SK-N-SH (cell line): ENCODE measurements around the gene SAMD4B. TPM values are rescaled to one million over a fixed set of nuclear protein-coding genes. Genes with fewer than 3 reads are reported as not detected.

Experiments used
- CTCF ChIA-PET: fragments of 300-600, 350-600 bp; formaldehyde crosslinking; extraction: SDS; loops from one replicate; lab custom pipeline; 2021; lab: Yijun Ruan, JAX
- POLR2A ChIA-PET: fragments of 350-600 bp; sonication (Branson Sonifier 250); formaldehyde crosslinking; extraction: SDS; loops from one replicate; lab custom pipeline; 2020; ENCODE audit warnings: antibody characterized with exemption, inconsistent platforms; lab: Yijun Ruan, JAX
- DNase-seq: peaks from one replicate; pipeline ENCODE4 v3.0.0; 2012
- H2AFZ ChIP-seq: fragments of 200-600 bp; sonication (generic); 2 replicates; pipeline ENCODE4 v1.8.1; 2016; ENCODE audit warnings: antibody characterized with exemption, mild to moderate bottlenecking, low read depth
- H3F3A ChIP-seq: fragments of 200-600 bp; sonication (generic); replicated peaks from 2 replicates; pipeline ENCODE3; 2016; ENCODE audit warnings: antibody characterized with exemption, mild to moderate bottlenecking; ENCODE audit not compliant: insufficient read depth
- H3K27ac ChIP-seq, 2 experiments: fragments of 200-500 bp in 1 of 2; fragments of 200-600 bp in 1 of 2; sonication (Bioruptor generic) in 1 of 2; sonication (generic), shearing (Covaris generic) in 1 of 2; 2 replicates each; pipeline versions ENCODE4 v1.5.1 to v1.6.1; 2014 to 2016; ENCODE audit warnings: low read depth in 2 of 2, inconsistent platforms in 1 of 2, low read length in 1 of 2, mild to moderate bottlenecking in 1 of 2, mixed read lengths in 1 of 2
- H3K27me3 ChIP-seq: fragments of 200-600 bp; sonication (generic), shearing (Covaris generic); 2 replicates; pipeline ENCODE4 v1.6.1; 2016; ENCODE audit warnings: mixed run types; ENCODE audit not compliant: insufficient read depth
- H3K36me3 ChIP-seq, 2 experiments: fragments of 200-500 bp in 1 of 2; fragments of 200-600 bp in 1 of 2; sonication (Bioruptor generic) in 1 of 2; sonication (generic) in 1 of 2; replicated peaks in 1 of 2; 2 replicates each; pipeline versions ENCODE3 to v1.5.1; 2014 to 2016; ENCODE audit warnings: low read length in 1 of 2, mild to moderate bottlenecking in 1 of 2; ENCODE audit not compliant: insufficient read depth in 2 of 2, control insufficient read depth in 1 of 2
- H3K4me1 ChIP-seq, 2 experiments: fragments of 200-500 bp in 1 of 2; fragments of 200-600 bp in 1 of 2; sonication (Bioruptor generic) in 1 of 2; sonication (generic), shearing (Covaris generic) in 1 of 2; 2 replicates each; pipeline versions ENCODE4 v1.5.1 to v1.6.1; 2014 to 2016; ENCODE audit warnings: low read depth in 1 of 2, low read length in 1 of 2, mixed run types in 1 of 2; ENCODE audit not compliant: insufficient read depth in 2 of 2, control insufficient read depth in 1 of 2
- H3K4me2 ChIP-seq: fragments of 200-600 bp; sonication (generic), shearing (Covaris generic); 2 replicates; pipeline ENCODE4 v1.6.1; 2017; ENCODE audit warnings: mixed run types
- H3K4me3 ChIP-seq, 2 experiments: fragments of 200-500 bp in 1 of 2; fragments of 200-600 bp in 1 of 2; sonication (Bioruptor generic) in 1 of 2; sonication (generic), shearing (Covaris generic) in 1 of 2; 2 replicates each; pipeline versions ENCODE4 v1.5.1 to v1.8.1; 2014 to 2016; ENCODE audit warnings: low read depth in 2 of 2, inconsistent platforms in 1 of 2, low read length in 1 of 2, mild to moderate bottlenecking in 1 of 2, mixed read lengths in 1 of 2, moderate library complexity in 1 of 2
- H3K79me2 ChIP-seq: fragments of 200-600 bp; sonication (generic); 2 replicates; pipeline ENCODE4 v1.8.1; 2017; ENCODE audit warnings: mild to moderate bottlenecking; ENCODE audit not compliant: insufficient read depth
- H3K9ac ChIP-seq: fragments of 200-600 bp; sonication (generic); 2 replicates; pipeline ENCODE4 v1.6.1; 2017; ENCODE audit warnings: mixed run types
- H3K9me2 ChIP-seq: fragments of 200-600 bp; sonication (generic); 2 replicates; pipeline ENCODE4 v1.6.1; 2017; ENCODE audit warnings: mixed run types
- H3K9me3 ChIP-seq: fragments of 200-600 bp; sonication (generic); 2 replicates; pipeline ENCODE4 v1.6.1; 2017; ENCODE audit warnings: mixed run types, mild to moderate bottlenecking, moderate library complexity
- H4K20me1 ChIP-seq: fragments of 200-600 bp; sonication (generic); 2 replicates; pipeline ENCODE4 v1.6.1; 2017; ENCODE audit warnings: mild to moderate bottlenecking, mixed run types; ENCODE audit not compliant: insufficient read depth
- JUND ChIP-seq: IDR thresholded peaks from 2 replicates; pipeline ENCODE4 v1.4.0; 2012
- SIN3A ChIP-seq: IDR thresholded peaks from 2 replicates; pipeline ENCODE4 v1.6.1; 2012; ENCODE audit warnings: low read depth, mild to moderate bottlenecking, low read length, moderate library complexity, borderline replicate concordance
- SMC3 ChIP-seq: IDR thresholded peaks from 2 replicates; pipeline ENCODE4 v1.6.1; 2012; ENCODE audit warnings: low read depth, low read length, improper control_type of control experiment
- TCF12 ChIP-seq: IDR thresholded peaks from 2 replicates; pipeline ENCODE4 v1.4.0; 2012
- WGBS: methylation state at CpG from one replicate; pipeline ENCODE4 v1.1.6; 2017; ENCODE audit warnings: low lambda C conversion rate; 5-methylcytosine and 5-hydroxymethylcytosine counted together
- polyA plus RNA-seq, 3 experiments: library from polyadenylated mRNA; depleted of rRNA; stranded (reverse); fragments of >200 nt; gene quantifications; 2 replicates each; pipeline ENCODE4 v1.2.3, GENCODE V29; 2012
- TF ChIP-seq, protein P1 (sequence below): IDR thresholded peaks from 2 replicates; pipeline ENCODE4 v1.6.1; 2012; ENCODE audit warnings: mild to moderate bottlenecking, low read depth, low read length, moderate library complexity
- TF ChIP-seq, protein P2 (sequence below): fragments of 200-600 bp; sonication (generic); IDR thresholded peaks from 2 replicates; pipeline ENCODE4 v1.6.1; 2017; ENCODE audit warnings: antibody characterized with exemption, mild to moderate bottlenecking, moderate library complexity
- TF ChIP-seq, protein P3 (sequence below): IDR thresholded peaks from 2 replicates; pipeline ENCODE4 v1.4.0; 2012; ENCODE audit warnings: low read depth
- TF ChIP-seq, protein P4 (sequence below): fragments of 150-350 bp; IDR thresholded peaks from 2 replicates; pipeline ENCODE4 v1.6.1; 2017; ENCODE audit warnings: antibody characterized with exemption, low read length, low read depth, borderline replicate concordance

Gene SAMD4B
- polyA plus RNA-seq, 1 of the 3 experiments (the other 2 are of a cell fraction), result 83.0 TPM

DNA sequence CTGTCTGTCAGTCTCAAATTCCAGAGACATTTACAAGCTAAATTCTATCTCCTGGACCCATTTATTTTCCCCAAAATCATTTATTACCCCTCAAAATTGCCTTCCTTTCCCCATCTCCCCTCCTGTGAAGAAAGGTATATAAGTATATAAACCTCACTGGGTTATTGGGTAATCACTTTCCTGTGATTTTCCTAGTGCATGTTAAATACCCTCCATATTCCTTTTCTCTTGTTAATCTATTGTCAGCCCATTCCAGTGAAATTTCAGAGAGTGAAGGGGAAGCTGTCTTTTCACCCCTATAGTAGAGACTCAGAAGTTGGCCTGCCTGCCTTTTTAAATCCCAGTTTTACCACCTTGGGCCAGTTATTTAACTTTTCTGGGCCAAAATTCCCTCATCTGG is 36.1 kb upstream of the SAMD4B start (continued):
- TF ChIP-seq, protein P1, sequence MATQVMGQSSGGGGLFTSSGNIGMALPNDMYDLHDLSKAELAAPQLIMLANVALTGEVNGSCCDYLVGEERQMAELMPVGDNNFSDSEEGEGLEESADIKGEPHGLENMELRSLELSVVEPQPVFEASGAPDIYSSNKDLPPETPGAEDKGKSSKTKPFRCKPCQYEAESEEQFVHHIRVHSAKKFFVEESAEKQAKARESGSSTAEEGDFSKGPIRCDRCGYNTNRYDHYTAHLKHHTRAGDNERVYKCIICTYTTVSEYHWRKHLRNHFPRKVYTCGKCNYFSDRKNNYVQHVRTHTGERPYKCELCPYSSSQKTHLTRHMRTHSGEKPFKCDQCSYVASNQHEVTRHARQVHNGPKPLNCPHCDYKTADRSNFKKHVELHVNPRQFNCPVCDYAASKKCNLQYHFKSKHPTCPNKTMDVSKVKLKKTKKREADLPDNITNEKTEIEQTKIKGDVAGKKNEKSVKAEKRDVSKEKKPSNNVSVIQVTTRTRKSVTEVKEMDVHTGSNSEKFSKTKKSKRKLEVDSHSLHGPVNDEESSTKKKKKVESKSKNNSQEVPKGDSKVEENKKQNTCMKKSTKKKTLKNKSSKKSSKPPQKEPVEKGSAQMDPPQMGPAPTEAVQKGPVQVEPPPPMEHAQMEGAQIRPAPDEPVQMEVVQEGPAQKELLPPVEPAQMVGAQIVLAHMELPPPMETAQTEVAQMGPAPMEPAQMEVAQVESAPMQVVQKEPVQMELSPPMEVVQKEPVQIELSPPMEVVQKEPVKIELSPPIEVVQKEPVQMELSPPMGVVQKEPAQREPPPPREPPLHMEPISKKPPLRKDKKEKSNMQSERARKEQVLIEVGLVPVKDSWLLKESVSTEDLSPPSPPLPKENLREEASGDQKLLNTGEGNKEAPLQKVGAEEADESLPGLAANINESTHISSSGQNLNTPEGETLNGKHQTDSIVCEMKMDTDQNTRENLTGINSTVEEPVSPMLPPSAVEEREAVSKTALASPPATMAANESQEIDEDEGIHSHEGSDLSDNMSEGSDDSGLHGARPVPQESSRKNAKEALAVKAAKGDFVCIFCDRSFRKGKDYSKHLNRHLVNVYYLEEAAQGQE, result no peak
- TF ChIP-seq, protein P2, sequence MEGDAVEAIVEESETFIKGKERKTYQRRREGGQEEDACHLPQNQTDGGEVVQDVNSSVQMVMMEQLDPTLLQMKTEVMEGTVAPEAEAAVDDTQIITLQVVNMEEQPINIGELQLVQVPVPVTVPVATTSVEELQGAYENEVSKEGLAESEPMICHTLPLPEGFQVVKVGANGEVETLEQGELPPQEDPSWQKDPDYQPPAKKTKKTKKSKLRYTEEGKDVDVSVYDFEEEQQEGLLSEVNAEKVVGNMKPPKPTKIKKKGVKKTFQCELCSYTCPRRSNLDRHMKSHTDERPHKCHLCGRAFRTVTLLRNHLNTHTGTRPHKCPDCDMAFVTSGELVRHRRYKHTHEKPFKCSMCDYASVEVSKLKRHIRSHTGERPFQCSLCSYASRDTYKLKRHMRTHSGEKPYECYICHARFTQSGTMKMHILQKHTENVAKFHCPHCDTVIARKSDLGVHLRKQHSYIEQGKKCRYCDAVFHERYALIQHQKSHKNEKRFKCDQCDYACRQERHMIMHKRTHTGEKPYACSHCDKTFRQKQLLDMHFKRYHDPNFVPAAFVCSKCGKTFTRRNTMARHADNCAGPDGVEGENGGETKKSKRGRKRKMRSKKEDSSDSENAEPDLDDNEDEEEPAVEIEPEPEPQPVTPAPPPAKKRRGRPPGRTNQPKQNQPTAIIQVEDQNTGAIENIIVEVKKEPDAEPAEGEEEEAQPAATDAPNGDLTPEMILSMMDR, result no peak
- no peak for TF ChIP-seq JUND
- TF ChIP-seq, protein P3, sequence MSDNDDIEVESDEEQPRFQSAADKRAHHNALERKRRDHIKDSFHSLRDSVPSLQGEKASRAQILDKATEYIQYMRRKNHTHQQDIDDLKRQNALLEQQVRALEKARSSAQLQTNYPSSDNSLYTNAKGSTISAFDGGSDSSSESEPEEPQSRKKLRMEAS, result no peak
- TF ChIP-seq TCF12, result no peak
- TF ChIP-seq SMC3, result no peak
- no peak for TF ChIP-seq SIN3A

DNA sequence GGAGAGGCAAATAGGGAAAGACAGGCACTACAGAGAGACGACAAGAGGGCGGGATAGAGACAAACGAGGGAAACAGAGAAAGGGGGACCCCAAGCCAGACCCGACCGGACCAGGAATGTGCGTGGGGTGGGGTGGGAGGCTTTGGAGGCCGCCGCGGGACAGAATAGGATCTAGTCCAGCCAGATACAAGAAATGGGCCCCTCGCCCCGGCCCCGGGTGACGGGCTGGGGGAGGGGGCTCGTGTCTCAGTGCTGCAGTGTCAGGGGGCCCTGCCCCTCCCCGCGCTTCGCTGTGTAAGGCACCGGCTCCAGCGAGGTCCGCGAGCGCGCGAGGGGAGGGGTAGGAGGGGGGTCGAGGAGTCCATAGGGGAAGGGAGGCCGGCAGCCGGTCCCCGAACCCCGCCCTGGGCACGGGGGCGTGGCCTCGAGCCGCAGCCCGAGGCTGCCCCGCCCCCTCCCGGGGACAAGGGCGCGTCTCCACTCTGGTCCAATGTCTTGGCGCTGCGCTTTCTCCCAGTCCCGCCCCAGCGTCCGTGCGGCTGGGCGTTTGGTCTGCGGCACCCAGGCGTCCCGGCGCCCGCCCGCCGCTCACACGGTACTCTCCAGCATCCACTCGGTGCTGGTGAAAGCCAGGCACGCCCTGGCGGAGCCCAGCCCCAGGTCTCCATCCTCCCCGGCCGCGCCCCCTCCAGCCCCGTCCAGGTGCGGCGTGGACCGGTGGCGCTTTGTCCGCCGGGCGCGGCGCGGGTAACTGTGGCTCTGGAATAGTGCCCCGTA is 35.0 kb upstream of the SAMD4B start:
- Histone ChIP-seq H3K27ac (no peak overlapping the region), H3K4me1 (no peaks in the 10 kb centered on the region), H3F3A (no peaks in the 10 kb centered on the region), H3K9me2 (no peaks in the 10 kb centered on the region), H3K4me2 (no peak overlapping the region), H3K79me2 (no peaks in the 10 kb centered on the region), H4K20me1 (no peaks in the 10 kb centered on the region), H3K9me3 (no peaks in the 10 kb centered on the region), H3K4me3 (no peak overlapping the region), H3K27me3 (no peaks in the 10 kb centered on the region), H3K9ac (no peak overlapping the region), H3K36me3 (no peaks in the 10 kb centered on the region), H2AFZ (no peak overlapping the region)
- POLR2A ChIA-PET, result no interaction called here
- DNase-seq, result no peak
- TF ChIP-seq, protein P4, sequence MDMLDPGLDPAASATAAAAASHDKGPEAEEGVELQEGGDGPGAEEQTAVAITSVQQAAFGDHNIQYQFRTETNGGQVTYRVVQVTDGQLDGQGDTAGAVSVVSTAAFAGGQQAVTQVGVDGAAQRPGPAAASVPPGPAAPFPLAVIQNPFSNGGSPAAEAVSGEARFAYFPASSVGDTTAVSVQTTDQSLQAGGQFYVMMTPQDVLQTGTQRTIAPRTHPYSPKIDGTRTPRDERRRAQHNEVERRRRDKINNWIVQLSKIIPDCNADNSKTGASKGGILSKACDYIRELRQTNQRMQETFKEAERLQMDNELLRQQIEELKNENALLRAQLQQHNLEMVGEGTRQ, result no peak
- no peak for TF ChIP-seq SIN3A
- 87% methylated on average over 56 of the region's 71 CpGs for WGBS
- CTCF ChIA-PET, result no interaction called here
